HCT116 (cell line): ENCODE data around the gene IQCH.

Experiments
- CTCF ChIP-seq, 3 experiments: fragments of 200-600 bp in 1 of 3; sonication (generic) in 1 of 3; IDR thresholded peaks in 2 of 3; conservative IDR thresholded peaks in 1 of 3; 2 replicates each; pipeline ENCODE4 v1.5.1; 2012 to 2017; ENCODE audit warnings: low read depth in 2 of 3, low read length in 2 of 3, antibody characterized with exemption in 1 of 3, borderline replicate concordance in 1 of 3, control low read depth in 1 of 3, mild to moderate bottlenecking in 1 of 3, mixed read lengths in 1 of 3, mixed run types in 1 of 3, moderate library complexity in 1 of 3; ENCODE audit not compliant: insufficient read depth in 1 of 3
- EZH2phosphoT487 ChIP-seq: fragments of 200-600 bp; IDR thresholded peaks from 2 replicates; pipeline ENCODE4 v1.6.1; 2018; ENCODE audit warnings: antibody characterized with exemption, borderline replicate concordance
- FOSL1 ChIP-seq: IDR thresholded peaks from 2 replicates; pipeline ENCODE4 v1.6.1; 2012; ENCODE audit warnings: low read depth
- MAX ChIP-seq: IDR thresholded peaks from 2 replicates; pipeline ENCODE4 v1.6.1; 2012
- POLR2AphosphoS5 ChIP-seq: IDR thresholded peaks from 2 replicates; pipeline ENCODE4 v1.6.1; 2011; ENCODE audit warnings: mild to moderate bottlenecking, low read depth, low read length, moderate library complexity
- ZNF274 ChIP-seq: fragments of 200-500 bp; sonication (Bioruptor generic); IDR thresholded peaks from 2 replicates; pipeline ENCODE4 v1.6.1; 2014; ENCODE audit warnings: mild to moderate bottlenecking, low read depth, low read length, inconsistent platforms

- TF ChIP-seq CTCF (IDR thresholded peaks at IDR 0.05 in 2 of 3, conservative IDR thresholded peaks at IDR 0.05 in 1 of 3; ENCODE audit: borderline replicate concordance in 1 of 3, insufficient read depth in 1 of 3, low read depth in 2 of 3, low read length in 2 of 3) (no peak), ZNF274 (no peak), EZH2phosphoT487 (no peak), POLR2AphosphoS5 (no peak), FOSL1 (no peak), MAX (no peak)
Measured at GRCh38 chr15:67411486-67411885, 156.9 kb downstream of the IQCH start.
